Aorta (tissue), 5 donors: ENCODE measurements around the gene CEP120. TPM values are rescaled to one million over a fixed set of nuclear protein-coding genes. Genes with fewer than 3 reads are reported as not detected.
"Not testable (repeated sequence)": the region's sequence is repeated elsewhere in the genome, so short reads cannot be mapped to it uniquely, and the experiment has no call there.

Experiments
- ATAC-seq: fragments of 200-7000 bp; cut with Tn5 transposase; one replicate; pipeline ENCODE4 v1.9.1; 2022; ENCODE audit warnings: moderate library complexity; ENCODE audit not compliant: low FRiP score
- DNase-seq, 2 donors: peaks; one replicate each; pipeline ENCODE4 v3.0.0-alpha.2; 2020
- H3K27ac ChIP-seq, 2 donors: one replicate each; pipeline ENCODE4 v1.5.1; 2013; ENCODE audit warnings: low read length in 2 of 2, mild to moderate bottlenecking in 2 of 2, moderate library complexity in 2 of 2, control low read depth in 1 of 2, inconsistent platforms in 1 of 2, low read depth in 1 of 2
- H3K27me3 ChIP-seq, 2 donors: one replicate each; pipeline ENCODE4 v1.6.1; 2013; ENCODE audit warnings: control low read depth in 1 of 2, low read length in 1 of 2, mild to moderate bottlenecking in 1 of 2, moderate library complexity in 1 of 2; ENCODE audit not compliant: insufficient read depth in 2 of 2, control insufficient read depth in 1 of 2
- H3K36me3 ChIP-seq, 2 donors: one replicate each; pipeline ENCODE4 v1.6.1; 2013; ENCODE audit warnings: control low read depth in 1 of 2, low read length in 1 of 2, mild to moderate bottlenecking in 1 of 2; ENCODE audit not compliant: insufficient read depth in 2 of 2, control insufficient read depth in 1 of 2
- H3K4me1 ChIP-seq, 2 donors: one replicate each; pipeline ENCODE4 v1.6.1; 2013; ENCODE audit warnings: low read length in 2 of 2, control low read depth in 1 of 2, mild to moderate bottlenecking in 1 of 2, moderate library complexity in 1 of 2; ENCODE audit not compliant: insufficient read depth in 2 of 2, control insufficient read depth in 1 of 2
- H3K4me3 ChIP-seq, 2 donors: one replicate each; pipeline ENCODE4 v1.5.1; 2013; ENCODE audit warnings: low read length in 2 of 2, control low read depth in 1 of 2, mild to moderate bottlenecking in 1 of 2
- H3K9me3 ChIP-seq: one replicate; pipeline ENCODE4 v1.6.1; 2013; ENCODE audit warnings: mild to moderate bottlenecking, low read length; ENCODE audit not compliant: control insufficient read depth
- WGBS, 2 donors: extraction: QIAGEN DNeasy Blood & Tissue Kit; methylation state at CpG; one replicate each; pipeline ENCODE4 v1.1.7; 2013; 5-methylcytosine and 5-hydroxymethylcytosine counted together
- intact Hi-C, 2 donors: fragments of 100-400 bp; cut with DNase I; formaldehyde crosslinking; loops; one replicate each; pipeline versions ENCODE4 v1.14.2 to v1.15.0; 2022
- polyA plus RNA-seq, 2 donors: library from polyadenylated mRNA; stranded (reverse); fragments of 200-250 nt; gene quantifications; one replicate each; pipeline ENCODE4 v1.2.3, GENCODE V29; 2013
- total RNA-seq, 2 donors: library from RNA; stranded (reverse); fragmentation: NEBNext Ultra II Directional; extraction: Animal tissue kit (Norgen Biotek cat#: 25700); gene quantifications; one replicate each; pipeline ENCODE4 v1.2.1, GENCODE V29; 2021
- donor health status: healthy with polysubstance abuse.
- donor health status: Bipolar disorder and iron deficiency.
- donor health status: DM: no; HTN: no; CAD: no.
- donor health status: DM: no; HTN: no; CAD: no.
- donor health status: DM: yes; HTN: yes; CAD: no.

Gene CEP120
- total and polyA plus RNA-seq, 4 donors = 7.1 to 24.2 (median 14.9) TPM

DNA sequence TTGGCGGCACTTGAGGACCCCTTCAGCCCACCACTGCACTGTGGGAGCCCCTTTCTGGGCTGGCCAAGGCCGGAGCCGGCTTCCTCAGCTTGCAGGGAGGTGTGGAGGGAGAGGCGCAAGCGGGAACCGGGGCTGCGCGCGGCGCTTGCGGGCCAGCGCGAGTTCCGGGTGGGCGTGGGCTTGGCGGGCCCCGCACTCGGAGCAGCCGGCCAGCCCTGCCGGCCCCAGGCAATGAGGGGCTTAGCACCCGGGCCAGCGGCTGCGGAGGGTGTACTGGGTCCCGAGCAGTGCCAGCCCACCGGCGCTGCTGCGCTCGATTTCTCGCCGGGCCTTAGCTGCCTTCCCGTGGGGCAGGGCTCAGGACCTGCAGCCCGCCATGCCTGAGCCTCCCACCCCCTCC lies 7.2 kb upstream of the CEP120 start:
- DNase-seq, H3K36me3 ChIP-seq, H3K4me3 ChIP-seq, intact Hi-C loops, H3K9me3 ChIP-seq, H3K4me1 ChIP-seq, ATAC-seq, H3K27ac ChIP-seq, H3K27me3 ChIP-seq: not testable (repeated sequence)
- WGBS, 2 donors = 92 to 93% methylated on average over 28 to 32 of the region's 32 CpGs

DNA sequence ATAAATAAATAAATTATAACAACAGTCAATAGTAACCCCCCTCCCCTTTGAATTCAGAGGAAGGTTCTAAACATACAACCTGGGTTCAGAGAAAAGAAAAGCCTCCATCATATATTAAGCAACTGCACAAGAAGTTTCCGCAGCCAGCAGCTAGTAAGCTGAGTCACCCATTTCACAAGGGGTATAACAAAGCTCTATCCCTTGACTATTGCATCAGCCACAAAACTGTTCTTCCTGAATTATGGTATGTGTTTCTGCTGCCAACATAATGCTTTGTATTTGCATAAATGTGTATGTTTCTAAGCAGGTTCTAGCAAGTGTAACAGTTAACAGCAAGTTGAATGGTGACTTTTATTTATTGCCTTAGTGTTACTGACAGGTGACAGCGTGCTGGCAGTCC lies 6.8 kb upstream of the CEP120 start:
- no peaks in the 10 kb centered on the region for H3K4me1 ChIP-seq
- H3K27me3 ChIP-seq = no peaks in the 10 kb centered on the region
- 88 to 93% methylated on average over 2 of the region's 2 CpGs for WGBS, 2 donors
- H3K36me3 ChIP-seq = no peaks in the 10 kb centered on the region
- intact Hi-C loops = loop anchor here in 1 of 2 donors (10.0 kb wide), 1 partner anchor 55 kb away; no protein-coding TSS in a partner anchor
- H3K27ac ChIP-seq = no peak overlapping the region
- H3K9me3 ChIP-seq = no peaks in the 10 kb centered on the region
- DNase-seq = no peak
- peak; percentile 67 for ATAC-seq
- no peak overlapping the region for H3K4me3 ChIP-seq

DNA sequence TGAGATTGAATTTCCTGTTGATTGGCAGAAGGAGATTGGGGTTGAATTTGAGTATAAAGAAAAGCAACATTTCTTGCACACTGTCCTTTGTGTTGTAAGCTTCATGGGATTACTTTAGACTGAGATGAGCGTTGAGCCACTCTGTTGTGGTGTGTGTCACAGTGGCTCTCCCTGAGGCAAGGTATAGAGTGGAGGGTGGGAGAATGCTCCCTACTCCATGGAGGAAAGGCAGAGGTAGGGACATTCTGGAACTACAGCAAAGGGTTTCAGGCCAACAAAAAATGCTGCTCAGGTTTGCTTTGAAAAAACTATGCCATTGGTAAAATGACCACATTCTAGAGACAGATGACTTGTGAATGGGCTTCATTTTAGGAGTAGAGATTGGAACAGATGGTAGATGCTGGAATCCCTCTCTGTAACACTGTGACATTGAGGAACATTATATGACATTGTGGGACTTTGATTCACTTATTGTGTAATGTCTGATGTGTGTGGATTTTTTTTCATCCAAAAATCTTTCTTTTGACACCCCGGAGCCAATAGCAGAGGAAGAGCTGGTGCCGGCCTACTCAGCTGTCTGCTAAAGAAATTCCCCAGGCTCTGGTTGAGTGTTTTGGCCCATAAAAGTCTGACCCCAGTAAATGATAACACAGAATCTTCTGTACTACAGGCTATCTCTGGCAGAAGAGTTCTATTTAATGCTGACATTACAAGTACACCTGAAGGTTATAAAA lies 6.2 kb upstream of the CEP120 start:
- 95 to 99% methylated on average over 3 of the region's 3 CpGs for WGBS, 2 donors

DNA sequence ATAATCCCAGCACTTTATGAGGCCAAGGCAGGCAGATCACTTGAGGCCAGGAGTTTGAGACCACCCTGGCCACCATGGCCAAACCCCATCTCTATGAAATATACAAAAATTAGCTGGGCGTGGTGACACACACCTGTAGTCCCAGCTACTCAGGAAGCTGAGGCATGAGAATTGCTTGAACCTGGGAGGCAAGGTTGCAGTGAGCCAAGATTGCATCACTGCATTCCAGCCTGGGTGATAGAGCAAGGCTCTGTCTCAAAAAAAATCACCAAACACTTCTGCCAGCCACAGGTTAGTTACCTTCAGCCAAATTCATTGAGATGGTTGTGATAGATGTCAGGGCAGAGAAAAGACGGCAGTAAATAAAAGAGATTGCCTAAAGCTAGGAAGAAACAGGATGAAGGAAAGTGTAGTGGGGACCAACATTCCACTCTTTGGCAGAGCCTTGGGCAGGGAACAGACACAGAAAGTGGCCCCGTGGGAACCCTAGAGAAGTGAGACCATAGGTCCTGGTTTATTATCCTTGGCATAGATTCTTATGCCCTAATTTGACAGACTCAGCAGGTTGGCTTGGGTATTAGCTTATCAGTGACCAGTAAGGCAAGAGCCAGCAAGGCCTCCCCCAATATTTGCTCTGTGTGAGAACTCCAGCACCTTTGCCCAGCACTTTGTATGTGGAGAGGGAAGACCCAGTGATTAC lies 5.5 kb upstream of the CEP120 start:
- Histone ChIP-seq H3K4me3 (no peak overlapping the region), H3K27me3 (no peaks in the 10 kb centered on the region), H3K36me3 (no peaks in the 10 kb centered on the region), H3K4me1 (no peaks in the 10 kb centered on the region), H3K9me3 (no peaks in the 10 kb centered on the region), H3K27ac (no peak overlapping the region)
- intact Hi-C loops = loop anchor here in 1 of 2 donors (10.0 kb wide), 1 partner anchor 56 kb away; no protein-coding TSS in a partner anchor
- WGBS, 2 donors = 51 to 55% methylated on average over 3 of the region's 3 CpGs
- DNase-seq (no peak), ATAC-seq (no peak)

More for the DNA sequence above, 6.2 kb upstream of the CEP120 start:
- Histone ChIP-seq H3K4me1 (no peaks in the 10 kb centered on the region), H3K27me3 (no peaks in the 10 kb centered on the region), H3K9me3 (no peaks in the 10 kb centered on the region), H3K27ac (no peak overlapping the region), H3K36me3 (no peaks in the 10 kb centered on the region), H3K4me3 (no peak overlapping the region)
- no peak for DNase-seq
- no peak for ATAC-seq
- intact Hi-C loops = loop anchor here in 1 of 2 donors (10.0 kb wide), 1 partner anchor 55 kb away; no protein-coding TSS in a partner anchor

DNA sequence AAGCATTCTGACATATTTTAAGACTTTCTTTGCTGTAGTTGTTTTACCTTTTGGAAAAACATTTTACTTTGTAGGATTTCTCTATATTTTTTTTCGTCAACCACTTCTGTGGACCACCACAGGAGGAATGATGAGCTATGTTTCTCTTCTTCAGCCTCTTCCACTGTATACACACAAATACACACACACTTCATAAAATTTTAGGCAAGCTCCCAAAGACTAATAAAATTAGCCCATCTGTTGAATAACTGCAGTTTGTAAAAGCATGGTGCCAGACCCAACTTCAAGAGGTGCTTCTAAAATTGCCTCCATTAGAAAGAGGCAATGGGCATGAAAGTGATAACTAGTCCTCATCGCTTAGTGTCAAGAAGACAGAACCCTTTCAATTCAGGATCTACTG lies 4.1 kb upstream of the CEP120 start:
- intact Hi-C loops = loop anchor here in 1 of 2 donors (10.0 kb wide), 1 partner anchor 58 kb away; no protein-coding TSS in a partner anchor
- WGBS, 2 donors = 95 to 98% methylated on average over 2 of the region's 2 CpGs

DNA sequence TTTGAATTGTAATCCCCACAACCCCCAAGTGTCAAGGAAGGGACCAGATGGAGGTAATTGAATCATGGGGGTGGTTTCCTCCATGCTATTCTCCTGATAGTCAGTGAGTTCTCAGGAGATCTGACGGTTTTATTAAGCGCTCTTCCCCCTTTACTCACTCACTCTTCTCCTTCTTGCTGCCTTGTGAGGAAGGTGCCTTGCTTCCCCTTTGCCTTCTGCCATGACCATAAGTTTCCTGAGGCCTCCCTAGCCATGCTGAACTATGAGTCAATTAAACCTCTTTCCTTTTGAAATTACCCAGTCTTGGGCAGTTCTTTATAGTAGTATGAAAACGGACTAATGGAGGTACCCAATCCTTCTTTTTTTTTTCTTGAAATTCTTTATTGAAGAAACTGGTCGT lies 2.2 kb upstream of the CEP120 start:
- Histone ChIP-seq H3K27ac (no peak overlapping the region), H3K4me3 (no peak overlapping the region), H3K4me1 (peaks cover 1 to 5% of the 10 kb centered on the region in 2 donors), H3K9me3 (no peaks in the 10 kb centered on the region), H3K36me3 (no peaks in the 10 kb centered on the region), H3K27me3 (no peaks in the 10 kb centered on the region)
- ATAC-seq (no peak), DNase-seq (no peak)
- intact Hi-C loops = loop anchor here in 1 of 2 donors (10.0 kb wide), 1 partner anchor 59 kb away; no protein-coding TSS in a partner anchor
- 91 to 95% methylated on average over 4 of the region's 4 CpGs for WGBS, 2 donors

More for the DNA sequence above, 4.1 kb upstream of the CEP120 start:
- Histone ChIP-seq H3K4me1 (no peaks in the 10 kb centered on the region), H3K27me3 (no peaks in the 10 kb centered on the region), H3K36me3 (no peaks in the 10 kb centered on the region), H3K27ac (no peak overlapping the region), H3K9me3 (no peaks in the 10 kb centered on the region), H3K4me3 (no peak overlapping the region)
- DNase-seq (no peak), ATAC-seq (no peak)

DNA sequence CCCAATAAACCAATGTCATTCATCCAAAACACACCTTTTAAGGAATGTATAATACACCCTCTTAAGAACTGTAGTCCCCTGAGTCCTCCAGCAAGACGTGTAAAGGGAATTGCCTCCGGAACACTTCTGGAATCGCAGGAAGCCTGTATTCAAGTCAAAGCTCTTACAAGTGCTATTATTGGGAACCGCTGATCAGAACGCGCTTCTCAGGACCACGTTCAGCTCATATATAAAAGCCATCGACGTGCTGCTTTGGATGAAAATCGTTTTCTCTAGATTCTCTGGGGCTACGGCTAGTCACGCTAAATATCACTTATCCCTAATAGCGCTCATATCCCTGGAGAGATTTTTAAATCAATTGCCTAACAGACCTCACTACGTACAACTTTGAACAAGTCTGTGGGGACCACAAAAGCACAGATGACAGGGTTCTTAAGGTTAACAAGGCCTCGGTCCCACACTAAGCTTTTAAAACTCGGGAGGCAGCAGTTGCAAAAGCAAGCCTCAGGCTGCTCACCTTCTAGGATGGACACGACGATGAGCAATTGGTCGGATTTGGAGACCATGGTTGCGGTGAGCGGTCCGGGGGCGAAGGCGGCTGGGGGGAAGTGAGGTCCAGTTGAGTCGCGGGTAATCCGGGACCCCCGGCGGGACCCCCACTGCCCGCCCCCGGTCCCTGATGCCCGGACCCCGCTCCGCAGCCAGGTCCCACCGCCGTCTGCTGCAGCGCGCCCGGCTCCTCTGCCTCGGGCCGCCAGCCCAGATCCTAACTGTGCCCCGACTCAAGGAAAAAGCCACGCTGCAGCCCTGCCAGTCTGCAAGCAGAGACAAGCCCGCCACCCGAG lies 548 bp downstream of the CEP120 start:
- 0 to 1% methylated on average over 35 to 45 of the region's 45 CpGs for WGBS, 2 donors
- Histone ChIP-seq H3K27me3 (no peaks in the 10 kb centered on the region), H3K4me3 (peak overlapping the region; percentile 82 to 97), H3K27ac (peak overlapping the region; percentile 46 to 89), H3K9me3 (no peaks in the 10 kb centered on the region), H3K4me1 (peaks cover 1 to 5% of the 10 kb centered on the region in 2 donors), H3K36me3 (no peaks in the 10 kb centered on the region)
- intact Hi-C loops = loop anchor here (1.0 to 10.0 kb wide), 4 partner anchors 62 to 190 kb away; partner anchors contain the start of gene CSNK1G3 (in 2 of the 2)
- DNase-seq (no peak), ATAC-seq (peak; percentile 52)

DNA sequence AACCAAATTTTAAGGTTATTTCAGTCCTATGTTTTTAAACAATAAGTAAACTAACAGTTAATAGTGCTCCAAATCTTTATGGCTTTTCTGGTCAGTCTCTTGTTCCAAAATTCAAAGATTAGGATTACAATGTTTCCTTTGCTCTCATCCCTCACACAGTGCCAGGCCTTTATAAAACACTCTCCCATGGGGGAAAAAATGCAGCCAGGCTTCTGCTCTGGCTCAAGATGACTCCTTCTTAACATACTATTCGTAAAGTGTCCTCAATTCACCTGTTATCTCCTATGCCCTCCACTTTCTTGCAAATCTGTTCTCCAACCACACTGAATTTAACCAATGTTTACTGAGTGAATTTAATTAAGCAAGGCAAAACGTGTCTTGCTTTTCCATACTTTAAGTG lies 1.4 kb downstream of the CEP120 start:
- ATAC-seq (no peak), DNase-seq (no peak)
- WGBS, 2 donors = 3 to 5% methylated on average over 2 of the region's 2 CpGs
- intact Hi-C loops = loop anchor here (5.0 to 10.0 kb wide), 3 partner anchors 63 to 191 kb away; no protein-coding TSS in a partner anchor
- H3K4me3 ChIP-seq = peak overlapping the region; percentile 82 to 97
- H3K36me3 ChIP-seq = no peaks in the 10 kb centered on the region
- H3K4me1 ChIP-seq = peaks cover 1 to 7% of the 10 kb centered on the region in 2 donors
- H3K27me3 ChIP-seq = no peaks in the 10 kb centered on the region
- H3K9me3 ChIP-seq = no peaks in the 10 kb centered on the region
- no peak overlapping the region for H3K27ac ChIP-seq
